WTC11 (cell line): ENCODE data around the gene CMYA5. TPM values are rescaled to one million over a fixed set of nuclear protein-coding genes. Genes with fewer than 3 reads are reported as not detected.

ENCODE experiments used
- ATAC-seq: fragments of 200-7000 bp; cut with Tn5 transposase; 2 replicates; pipeline ENCODE4 v1.10.0; 2021; ENCODE audit warnings: mild to moderate bottlenecking, moderate library complexity
- CTCF ChIA-PET: fragments of 300-600 bp; sonication (Branson Sonifier 250); formaldehyde crosslinking; loops from one replicate; lab custom pipeline; 2021; ENCODE audit warnings: antibody characterized with exemption; lab: Charles Lee
- POLR2A ChIA-PET: fragments of 350-600 bp; sonication (Branson Sonifier 250); formaldehyde crosslinking; loops from one replicate; lab custom pipeline; 2021; ENCODE audit warnings: antibody characterized with exemption; lab: Charles Lee
- DNase-seq: peaks from one replicate; pipeline ENCODE4 v3.0.0; 2021; ENCODE audit warnings: low spot score
- H3K27ac Mint-ChIP-seq: 2 replicates; pipeline ENCODE4 v1.8.0; 2021; ENCODE audit warnings: mixed read lengths
- H3K27me3 Mint-ChIP-seq: 2 replicates; pipeline ENCODE4 v1.8.0; 2021; ENCODE audit warnings: low read depth, mild to moderate bottlenecking, moderate library complexity, mixed read lengths
- H3K36me3 Mint-ChIP-seq: 2 replicates; pipeline ENCODE4 v1.8.0; 2021; ENCODE audit warnings: mixed read lengths
- H3K4me1 Mint-ChIP-seq: 2 replicates; pipeline ENCODE4 v1.8.0; 2022; ENCODE audit warnings: mixed read lengths
- H3K4me3 Mint-ChIP-seq: 2 replicates; pipeline ENCODE4 v1.8.0; 2021; ENCODE audit warnings: mild to moderate bottlenecking, moderate library complexity, mixed read lengths
- H3K9me3 Mint-ChIP-seq: 2 replicates; pipeline ENCODE4 v1.8.0; 2021; ENCODE audit warnings: mixed read lengths
- ATF3 ChIP-seq: sonication (generic); formaldehyde crosslinking; conservative IDR thresholded peaks from 2 replicates; pipeline ENCODE4 v1.8.1; 2022; ENCODE audit warnings: mild to moderate bottlenecking, missing genetic modification reagents
- ELF4 ChIP-seq: sonication (generic); formaldehyde crosslinking; IDR thresholded peaks from 2 replicates; pipeline ENCODE4 v1.8.1; 2022; ENCODE audit warnings: low read depth, mild to moderate bottlenecking, moderate library complexity, missing genetic modification reagents
- FOXJ3 ChIP-seq: sonication (generic); formaldehyde crosslinking; IDR thresholded peaks from 2 replicates; pipeline ENCODE4 v1.9.0; 2021; ENCODE audit warnings: missing genetic modification reagents, mild to moderate bottlenecking, borderline replicate concordance
- FOXP1 ChIP-seq: sonication (generic); formaldehyde crosslinking; IDR thresholded peaks from 2 replicates; pipeline ENCODE4 v1.8.0; 2022; ENCODE audit warnings: missing genetic modification reagents, mild to moderate bottlenecking, moderate library complexity, borderline replicate concordance
- GTF2I ChIP-seq: fragments of 250-450 bp; sonication (Bioruptor Pico); conservative IDR thresholded peaks from 2 replicates; pipeline ENCODE4 v1.4.0; 2021; ENCODE audit warnings: mild to moderate bottlenecking
- JAZF1 ChIP-seq: fragments of 250-450 bp; sonication (Bioruptor Pico); IDR thresholded peaks from 2 replicates; pipeline ENCODE4 v1.9.0; 2021; ENCODE audit warnings: moderate library complexity, mild to moderate bottlenecking, inconsistent platforms
- MYBL2 ChIP-seq: sonication (generic); formaldehyde crosslinking; IDR thresholded peaks from 2 replicates; pipeline ENCODE4 v1.8.1; 2023; ENCODE audit warnings: mild to moderate bottlenecking, moderate library complexity, missing genetic modification reagents
- NFE2L1 ChIP-seq: sonication (generic); formaldehyde crosslinking; IDR thresholded peaks from 2 replicates; pipeline ENCODE4 v1.8.1; 2023; ENCODE audit warnings: missing genetic modification reagents
- NR1H2 ChIP-seq: sonication (generic); formaldehyde crosslinking; IDR thresholded peaks from 2 replicates; pipeline ENCODE4 v1.9.0; 2021; ENCODE audit warnings: mild to moderate bottlenecking, moderate library complexity, missing genetic modification reagents
- NR3C1 ChIP-seq: sonication (generic); formaldehyde crosslinking; conservative IDR thresholded peaks from 2 replicates; pipeline ENCODE4 v1.8.1; 2023; ENCODE audit warnings: low read depth, mild to moderate bottlenecking, missing genetic modification reagents
- TCF7 ChIP-seq: sonication (generic); formaldehyde crosslinking; IDR thresholded peaks from 2 replicates; pipeline ENCODE4 v1.8.0; 2022; ENCODE audit warnings: mild to moderate bottlenecking, low read depth, missing genetic modification reagents, moderate library complexity
- TP53 ChIP-seq: sonication (generic); formaldehyde crosslinking; IDR thresholded peaks from 2 replicates; pipeline ENCODE4 v1.8.1; 2023; ENCODE audit warnings: mild to moderate bottlenecking, missing genetic modification reagents
- ZNF219 ChIP-seq: sonication (generic); formaldehyde crosslinking; IDR thresholded peaks from 2 replicates; pipeline ENCODE4 v1.8.0; 2023; ENCODE audit warnings: missing genetic modification reagents, mild to moderate bottlenecking, borderline replicate concordance
- ZNF317 ChIP-seq: sonication (generic); formaldehyde crosslinking; IDR thresholded peaks from 2 replicates; pipeline ENCODE4 v1.8.1; 2023; ENCODE audit warnings: low read depth, mild to moderate bottlenecking, moderate library complexity, missing genetic modification reagents, borderline replicate concordance
- total RNA-seq: library from RNA; stranded (reverse); gene quantifications from 3 replicates; pipeline ENCODE4 v1.2.3, GENCODE V29; 2021
- TF ChIP-seq, protein P1 (sequence below): sonication (generic); formaldehyde crosslinking; conservative IDR thresholded peaks from 2 replicates; pipeline ENCODE4 v1.8.1; 2023; ENCODE audit warnings: mild to moderate bottlenecking, low read depth, missing genetic modification reagents, moderate library complexity
- TF ChIP-seq, protein P2 (sequence below): fragments of 250-450 bp; sonication (Bioruptor Pico); IDR thresholded peaks from 2 replicates; pipeline ENCODE4 v1.9.0; 2021; ENCODE audit warnings: mild to moderate bottlenecking, borderline replicate concordance
- TF ChIP-seq, protein P3 (sequence below): fragments of 250-450 bp; sonication (Bioruptor Pico); IDR thresholded peaks from 2 replicates; pipeline ENCODE4 v1.9.0; 2021; ENCODE audit warnings: moderate library complexity, mild to moderate bottlenecking, inconsistent platforms, borderline replicate concordance
- TF ChIP-seq, protein P4 (sequence below): fragments of 250-450 bp; sonication (Bioruptor Pico); IDR thresholded peaks from 2 replicates; pipeline ENCODE4 v1.9.0; 2021; ENCODE audit warnings: mild to moderate bottlenecking
- TF ChIP-seq, protein P5 (sequence below): sonication (generic); formaldehyde crosslinking; IDR thresholded peaks from 2 replicates; pipeline ENCODE4 v1.8.1; 2022; ENCODE audit warnings: low read depth, mild to moderate bottlenecking, moderate library complexity, missing genetic modification reagents, borderline replicate concordance

CMYA5 gene
- total RNA-seq, 1 experiment from 2014 or later: 1.2 TPM

GRCh38 chr5:79641414-79641813, 48.2 kb upstream of the CMYA5 start (continued):
- TF ChIP-seq, protein P1, sequence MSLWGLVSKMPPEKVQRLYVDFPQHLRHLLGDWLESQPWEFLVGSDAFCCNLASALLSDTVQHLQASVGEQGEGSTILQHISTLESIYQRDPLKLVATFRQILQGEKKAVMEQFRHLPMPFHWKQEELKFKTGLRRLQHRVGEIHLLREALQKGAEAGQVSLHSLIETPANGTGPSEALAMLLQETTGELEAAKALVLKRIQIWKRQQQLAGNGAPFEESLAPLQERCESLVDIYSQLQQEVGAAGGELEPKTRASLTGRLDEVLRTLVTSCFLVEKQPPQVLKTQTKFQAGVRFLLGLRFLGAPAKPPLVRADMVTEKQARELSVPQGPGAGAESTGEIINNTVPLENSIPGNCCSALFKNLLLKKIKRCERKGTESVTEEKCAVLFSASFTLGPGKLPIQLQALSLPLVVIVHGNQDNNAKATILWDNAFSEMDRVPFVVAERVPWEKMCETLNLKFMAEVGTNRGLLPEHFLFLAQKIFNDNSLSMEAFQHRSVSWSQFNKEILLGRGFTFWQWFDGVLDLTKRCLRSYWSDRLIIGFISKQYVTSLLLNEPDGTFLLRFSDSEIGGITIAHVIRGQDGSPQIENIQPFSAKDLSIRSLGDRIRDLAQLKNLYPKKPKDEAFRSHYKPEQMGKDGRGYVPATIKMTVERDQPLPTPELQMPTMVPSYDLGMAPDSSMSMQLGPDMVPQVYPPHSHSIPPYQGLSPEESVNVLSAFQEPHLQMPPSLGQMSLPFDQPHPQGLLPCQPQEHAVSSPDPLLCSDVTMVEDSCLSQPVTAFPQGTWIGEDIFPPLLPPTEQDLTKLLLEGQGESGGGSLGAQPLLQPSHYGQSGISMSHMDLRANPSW (CRISPR knock-in tag): no peak
- TF ChIP-seq TCF7 (CRISPR knock-in tag): no peak
- TF ChIP-seq ATF3 (CRISPR knock-in tag): no peak
- TF ChIP-seq NR1H2 (CRISPR knock-in tag): no peak

DNA sequence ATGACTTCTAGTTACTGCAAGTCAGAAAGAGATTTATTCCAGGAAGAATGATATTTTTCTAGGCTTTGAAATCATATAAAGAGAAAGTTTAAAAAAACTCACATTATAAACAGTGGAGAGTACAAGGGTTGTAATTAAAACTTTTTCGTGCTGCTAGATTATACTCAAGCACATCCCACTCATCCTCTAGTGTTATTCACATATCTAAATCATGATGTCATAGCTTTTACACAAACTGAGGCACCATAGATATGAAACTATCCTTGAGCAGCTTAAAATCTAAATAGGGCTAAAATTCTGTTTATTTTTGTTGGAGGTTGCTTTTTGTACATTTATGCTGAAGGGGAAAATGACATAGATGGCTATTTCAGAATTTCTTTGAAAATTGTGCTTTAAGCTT, 47.4 kb upstream of the CMYA5 start:
- Mint-ChIP-seq H3K4me3 (no peak overlapping the region), H3K36me3 (peaks cover 13% of the 10 kb centered on the region), H3K27me3 (no peaks in the 10 kb centered on the region), H3K9me3 (no peaks in the 10 kb centered on the region), H3K4me1 (0 out of 2 replicates have a peak, but pooled peaks cover 5% of the 10 kb centered on the region), H3K27ac (no peak overlapping the region)
- ChIA-PET CTCF (interaction anchor here (1.4 kb wide), 1 partner anchor 132 kb away, joined by 5 read pairs; no protein-coding TSS in a partner anchor), POLR2A (no interaction called here)
- TF ChIP-seq NFE2L1: no peak
- TF ChIP-seq, protein P2, sequence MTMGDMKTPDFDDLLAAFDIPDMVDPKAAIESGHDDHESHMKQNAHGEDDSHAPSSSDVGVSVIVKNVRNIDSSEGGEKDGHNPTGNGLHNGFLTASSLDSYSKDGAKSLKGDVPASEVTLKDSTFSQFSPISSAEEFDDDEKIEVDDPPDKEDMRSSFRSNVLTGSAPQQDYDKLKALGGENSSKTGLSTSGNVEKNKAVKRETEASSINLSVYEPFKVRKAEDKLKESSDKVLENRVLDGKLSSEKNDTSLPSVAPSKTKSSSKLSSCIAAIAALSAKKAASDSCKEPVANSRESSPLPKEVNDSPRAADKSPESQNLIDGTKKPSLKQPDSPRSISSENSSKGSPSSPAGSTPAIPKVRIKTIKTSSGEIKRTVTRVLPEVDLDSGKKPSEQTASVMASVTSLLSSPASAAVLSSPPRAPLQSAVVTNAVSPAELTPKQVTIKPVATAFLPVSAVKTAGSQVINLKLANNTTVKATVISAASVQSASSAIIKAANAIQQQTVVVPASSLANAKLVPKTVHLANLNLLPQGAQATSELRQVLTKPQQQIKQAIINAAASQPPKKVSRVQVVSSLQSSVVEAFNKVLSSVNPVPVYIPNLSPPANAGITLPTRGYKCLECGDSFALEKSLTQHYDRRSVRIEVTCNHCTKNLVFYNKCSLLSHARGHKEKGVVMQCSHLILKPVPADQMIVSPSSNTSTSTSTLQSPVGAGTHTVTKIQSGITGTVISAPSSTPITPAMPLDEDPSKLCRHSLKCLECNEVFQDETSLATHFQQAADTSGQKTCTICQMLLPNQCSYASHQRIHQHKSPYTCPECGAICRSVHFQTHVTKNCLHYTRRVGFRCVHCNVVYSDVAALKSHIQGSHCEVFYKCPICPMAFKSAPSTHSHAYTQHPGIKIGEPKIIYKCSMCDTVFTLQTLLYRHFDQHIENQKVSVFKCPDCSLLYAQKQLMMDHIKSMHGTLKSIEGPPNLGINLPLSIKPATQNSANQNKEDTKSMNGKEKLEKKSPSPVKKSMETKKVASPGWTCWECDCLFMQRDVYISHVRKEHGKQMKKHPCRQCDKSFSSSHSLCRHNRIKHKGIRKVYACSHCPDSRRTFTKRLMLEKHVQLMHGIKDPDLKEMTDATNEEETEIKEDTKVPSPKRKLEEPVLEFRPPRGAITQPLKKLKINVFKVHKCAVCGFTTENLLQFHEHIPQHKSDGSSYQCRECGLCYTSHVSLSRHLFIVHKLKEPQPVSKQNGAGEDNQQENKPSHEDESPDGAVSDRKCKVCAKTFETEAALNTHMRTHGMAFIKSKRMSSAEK (CRISPR knock-in tag): no peak
- no peak for ATAC-seq
- DNase-seq: no peak

GRCh38 chr5:79653843-79654242, 35.8 kb upstream of the CMYA5 start:
- no peaks in the 10 kb centered on the region for H3K4me1 Mint-ChIP-seq
- no peak overlapping the region for H3K4me3 Mint-ChIP-seq
- H3K27ac Mint-ChIP-seq: no peak overlapping the region
- peaks cover 5% of the 10 kb centered on the region; the same call in 1 of the 2 replicates for H3K36me3 Mint-ChIP-seq
- no peaks in the 10 kb centered on the region for H3K27me3 Mint-ChIP-seq
- DNase-seq (no peak), ATAC-seq (no peak)
- ChIA-PET POLR2A (interaction anchor here (0.7 kb wide), 1 partner anchor 42 kb away, joined by 3 read pairs; no protein-coding TSS in a partner anchor), CTCF (no interaction called here)
- H3K9me3 Mint-ChIP-seq: no peaks in the 10 kb centered on the region
- TF ChIP-seq ELF4 (CRISPR knock-in tag) (no peak), FOXP1 (CRISPR knock-in tag) (no peak), GTF2I (CRISPR knock-in tag) (no peak), NR3C1 (no peak), JAZF1 (no peak), ZNF219 (CRISPR knock-in tag) (no peak), ZNF317 (CRISPR knock-in tag) (no peak), FOXJ3 (CRISPR knock-in tag) (no peak), TP53 (CRISPR knock-in tag) (no peak), MYBL2 (no peak)
- TF ChIP-seq, protein P1 (CRISPR knock-in tag): no peak
- TF ChIP-seq, protein P3, sequence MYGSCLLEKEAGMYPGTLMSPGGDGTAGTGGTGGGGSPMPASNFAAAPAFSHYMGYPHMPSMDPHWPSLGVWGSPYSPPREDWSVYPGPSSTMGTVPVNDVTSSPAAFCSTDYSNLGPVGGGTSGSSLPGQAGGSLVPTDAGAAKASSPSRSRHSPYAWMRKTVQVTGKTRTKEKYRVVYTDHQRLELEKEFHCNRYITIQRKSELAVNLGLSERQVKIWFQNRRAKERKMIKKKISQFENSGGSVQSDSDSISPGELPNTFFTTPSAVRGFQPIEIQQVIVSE (CRISPR knock-in tag): no peak
- TF ChIP-seq, protein P4, sequence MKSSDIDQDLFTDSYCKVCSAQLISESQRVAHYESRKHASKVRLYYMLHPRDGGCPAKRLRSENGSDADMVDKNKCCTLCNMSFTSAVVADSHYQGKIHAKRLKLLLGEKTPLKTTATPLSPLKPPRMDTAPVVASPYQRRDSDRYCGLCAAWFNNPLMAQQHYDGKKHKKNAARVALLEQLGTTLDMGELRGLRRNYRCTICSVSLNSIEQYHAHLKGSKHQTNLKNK (CRISPR knock-in tag): no peak
- TF ChIP-seq, protein P5, sequence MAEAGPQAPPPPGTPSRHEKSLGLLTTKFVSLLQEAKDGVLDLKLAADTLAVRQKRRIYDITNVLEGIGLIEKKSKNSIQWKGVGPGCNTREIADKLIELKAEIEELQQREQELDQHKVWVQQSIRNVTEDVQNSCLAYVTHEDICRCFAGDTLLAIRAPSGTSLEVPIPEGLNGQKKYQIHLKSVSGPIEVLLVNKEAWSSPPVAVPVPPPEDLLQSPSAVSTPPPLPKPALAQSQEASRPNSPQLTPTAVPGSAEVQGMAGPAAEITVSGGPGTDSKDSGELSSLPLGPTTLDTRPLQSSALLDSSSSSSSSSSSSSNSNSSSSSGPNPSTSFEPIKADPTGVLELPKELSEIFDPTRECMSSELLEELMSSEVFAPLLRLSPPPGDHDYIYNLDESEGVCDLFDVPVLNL (CRISPR knock-in tag): no peak
